ENCODE measurements around the gene TAS1R3.
A peak's percentile ranks its signal among the peaks of the same experiment; 100 is the strongest.
"Not testable (repeated sequence)": the region's sequence is repeated elsewhere in the genome, so short reads cannot be mapped to it uniquely, and the experiment has no call there.

TAS1R3 gene

GRCh38 chr1:1309251-1310108 lies 21.6 kb upstream of the TAS1R3 start:
- peak; percentile 36 for DNase-seq

GRCh38 chr1:1310109-1310385 lies 21.0 kb upstream of the TAS1R3 start:
- DNase-seq: no peak

DNA sequence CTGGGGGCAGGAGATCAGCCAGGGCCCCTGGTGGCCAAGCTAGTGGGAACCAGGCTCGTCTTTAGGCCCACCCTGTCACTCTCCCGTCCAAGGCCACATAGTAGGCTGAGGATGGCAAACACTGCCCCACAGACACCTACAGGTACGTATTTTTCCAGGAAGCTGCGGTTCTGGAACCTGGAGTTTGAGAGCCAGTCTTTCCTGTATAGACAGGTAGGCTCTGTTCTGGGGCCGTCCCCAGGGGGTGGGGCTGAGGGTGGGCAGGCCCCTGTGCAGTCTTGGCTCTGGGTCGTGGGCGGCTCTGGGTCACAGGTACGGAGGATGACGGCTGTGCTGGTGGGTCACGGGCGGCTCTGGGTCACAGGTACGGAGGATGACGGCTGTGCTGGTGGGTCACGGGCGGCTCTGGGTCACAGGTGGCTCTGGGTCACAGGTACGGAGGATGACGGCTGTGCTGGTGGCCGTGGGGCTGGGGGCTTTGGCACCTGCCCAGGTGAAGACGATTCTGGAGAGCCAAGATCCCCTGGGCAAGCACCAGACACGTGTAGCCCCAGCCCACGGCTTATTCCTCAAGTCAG lies 20.5 kb upstream of the TAS1R3 start:
- DNase-seq: no peak

GRCh38 chr1:1311107-1312104 lies 19.7 kb upstream of the TAS1R3 start:
- DNase-seq: no peak

GRCh38 chr1:1312450-1313314 lies 18.4 kb upstream of the TAS1R3 start:
- no peak for DNase-seq

GRCh38 chr1:1313500-1314236 lies 17.4 kb upstream of the TAS1R3 start:
- DNase-seq: no peak

GRCh38 chr1:1314237-1314586 lies 16.9 kb upstream of the TAS1R3 start:
- DNase-seq: no peak

GRCh38 chr1:1314678-1315335 lies 16.3 kb upstream of the TAS1R3 start:
- no peak for DNase-seq

DNA sequence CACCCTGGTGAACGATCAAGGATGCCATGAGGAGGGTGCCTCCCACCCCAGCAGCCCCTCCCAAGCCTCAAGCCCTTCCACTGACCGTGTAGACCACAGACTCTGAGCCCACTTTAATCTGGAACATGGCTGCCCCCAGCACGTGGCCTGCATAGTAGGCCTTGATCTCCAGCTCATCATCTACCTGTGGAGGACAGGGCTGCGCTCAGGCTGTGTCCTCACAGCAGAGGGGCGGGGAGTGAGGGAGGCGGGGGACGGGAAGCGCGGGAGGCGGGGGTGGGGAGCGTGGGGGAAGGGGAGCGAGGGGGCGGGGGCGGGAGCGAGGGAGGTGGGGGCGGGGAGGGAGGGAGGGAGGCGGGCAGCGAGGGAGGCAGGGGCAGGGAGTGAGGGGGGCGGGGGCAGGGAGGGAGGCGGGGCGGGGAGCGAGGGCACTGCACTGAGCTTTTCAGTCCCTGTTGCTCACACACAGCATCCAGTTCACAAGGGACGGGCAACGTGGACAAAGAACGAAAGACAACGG lies 15.6 kb upstream of the TAS1R3 start:
- no peak for DNase-seq

DNA sequence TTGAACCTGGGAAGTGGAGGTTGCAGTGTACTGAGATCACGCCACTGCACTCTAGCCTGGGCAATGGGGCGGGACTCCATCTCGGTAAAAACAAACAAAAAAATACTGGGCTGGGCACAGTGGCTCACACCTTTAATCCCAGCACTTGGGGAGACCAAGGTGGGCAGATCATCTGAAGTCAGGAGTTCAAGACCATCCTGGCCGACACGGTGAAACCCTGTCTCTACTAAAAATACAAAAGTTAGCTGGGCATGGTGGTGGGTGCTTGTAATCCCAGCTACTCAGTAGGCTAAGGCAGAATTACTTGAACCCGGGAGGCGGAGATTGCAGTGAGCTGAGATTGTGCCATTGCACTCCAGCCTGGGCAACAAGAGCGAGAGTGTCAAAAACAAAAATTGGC lies 14.9 kb upstream of the TAS1R3 start:
- DNase-seq: not testable (repeated sequence)

DNA sequence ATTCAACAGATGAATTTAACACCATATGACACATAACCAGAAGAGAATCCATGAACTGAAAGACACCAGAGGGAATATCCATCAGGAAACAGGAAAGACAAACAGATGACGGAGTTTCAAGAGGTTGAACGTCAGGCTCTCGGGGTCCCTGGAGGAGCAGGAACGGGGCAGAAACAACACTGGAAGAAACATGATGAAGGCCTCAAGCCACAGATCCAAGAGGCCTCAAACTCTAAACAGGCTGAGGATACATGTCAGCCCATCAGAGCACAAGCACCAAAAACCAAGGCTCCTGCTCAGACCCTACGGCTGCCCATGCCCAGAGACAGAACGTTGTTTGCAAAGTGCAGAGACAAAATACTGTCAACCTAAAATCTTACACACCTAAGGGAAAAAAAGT lies 13.7 kb upstream of the TAS1R3 start:
- DNase-seq: no peak

DNA sequence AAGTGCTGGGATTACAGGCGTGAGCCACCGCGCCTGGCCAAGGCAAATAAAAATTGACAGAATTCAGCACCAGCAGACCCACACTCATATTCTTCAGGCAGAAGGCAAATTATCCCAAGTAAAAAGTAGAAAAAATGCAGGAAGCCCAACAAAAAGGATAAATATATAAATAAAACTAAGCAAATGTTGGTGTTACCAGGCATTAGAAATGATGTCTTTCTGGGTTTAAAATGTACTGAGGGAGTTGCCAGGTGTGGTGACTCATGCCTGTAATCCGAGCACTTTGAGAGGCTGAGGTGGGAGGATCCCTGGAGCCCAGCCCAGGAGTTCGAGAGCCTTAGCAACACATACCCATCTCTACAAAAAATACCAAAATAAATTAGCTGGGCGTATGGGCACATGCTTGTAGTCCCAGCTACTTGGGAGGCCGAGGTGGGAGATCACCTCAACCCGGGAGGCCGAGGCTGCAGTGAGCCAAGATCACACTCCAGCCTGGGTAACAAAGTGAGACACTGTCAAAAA lies 12.9 kb upstream of the TAS1R3 start:
- no peak for DNase-seq

- no peak for DNase-seq
These were observed 12.1 kb upstream of the TAS1R3 start for GRCh38 chr1:1318777-1319645.

- DNase-seq: no peak
These were observed 11.5 kb upstream of the TAS1R3 start for GRCh38 chr1:1319646-1319941.

DNA sequence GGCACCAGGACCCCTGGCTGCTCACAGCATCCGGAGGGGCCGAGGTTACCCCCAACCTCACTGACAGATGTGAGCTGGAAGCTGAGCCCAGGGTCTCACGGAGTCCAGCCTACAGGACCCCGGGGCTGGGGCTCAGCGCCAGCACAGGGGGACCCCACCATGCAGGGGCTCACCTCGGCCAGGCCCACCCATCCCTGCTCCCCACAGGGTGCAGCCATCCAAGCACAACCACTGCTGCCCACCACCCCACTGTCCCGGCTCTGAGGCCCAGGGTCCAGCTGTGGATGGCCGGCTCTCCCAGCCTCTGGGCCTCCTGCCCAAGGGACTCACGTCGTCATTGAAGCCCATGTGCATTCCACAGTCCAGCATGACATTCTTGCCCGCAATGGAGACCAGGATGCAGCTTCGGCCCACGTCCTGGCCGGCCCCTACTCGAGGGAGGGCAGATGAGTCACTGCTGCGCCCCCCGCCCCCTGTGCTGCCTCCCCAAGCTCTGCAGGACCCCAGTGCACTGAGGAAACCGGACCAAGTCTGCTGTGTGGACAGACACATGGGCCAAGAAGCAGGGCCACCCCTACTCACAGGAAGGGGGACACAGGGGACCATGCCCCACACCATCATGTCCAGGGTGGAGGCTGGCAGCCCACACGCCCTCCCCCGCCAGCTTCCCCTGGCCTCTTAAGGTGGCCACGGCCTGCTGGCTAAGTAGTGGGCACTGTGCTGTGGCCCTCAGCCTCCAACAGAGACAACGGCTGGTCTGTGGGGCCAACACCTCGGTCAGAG lies 10.2 kb upstream of the TAS1R3 start:
- DNase-seq: no peak

DNA sequence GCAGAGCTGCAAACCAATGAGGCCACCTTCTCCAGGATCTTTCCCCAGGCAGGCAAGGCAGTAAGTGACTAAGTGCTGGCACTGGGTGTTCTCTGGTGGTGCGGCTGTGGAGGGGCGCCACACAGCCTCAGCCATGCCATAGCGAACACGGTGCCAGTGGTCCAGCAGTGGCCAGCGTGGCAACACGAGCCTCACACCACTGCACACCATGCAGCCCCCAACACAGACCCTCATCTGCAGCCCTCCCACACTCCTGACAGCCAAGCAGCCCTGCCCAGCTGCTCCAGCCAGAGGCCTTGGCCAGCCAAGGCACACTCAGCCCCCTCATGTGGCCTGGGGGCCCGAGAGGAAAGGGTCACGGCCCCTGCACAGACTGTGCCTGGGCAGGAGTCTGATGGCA lies 9.6 kb upstream of the TAS1R3 start:
- no peak for DNase-seq

- no peak for DNase-seq
These were observed 8.7 kb upstream of the TAS1R3 start for GRCh38 chr1:1322418-1322817.

GRCh38 chr1:1322952-1323351 lies 8.1 kb upstream of the TAS1R3 start:
- no peak for DNase-seq

GRCh38 chr1:1324084-1324523 lies 7.0 kb upstream of the TAS1R3 start:
- DNase-seq: no peak

Data from activated CD4-positive, alpha-beta T cell treated with anti-CD3 and anti-CD28 coated beads for 48 hours (primary cell).